CD4-positive, alpha-beta T cell treated with Interleukin-17A for 1 hour (primary cell): ENCODE measurements around the gene TPRN.

Source experiments
- DNase-seq: peaks from one replicate; pipeline ENCODE4 v3.0.0-alpha.2; 2020

The TPRN gene

DNA sequence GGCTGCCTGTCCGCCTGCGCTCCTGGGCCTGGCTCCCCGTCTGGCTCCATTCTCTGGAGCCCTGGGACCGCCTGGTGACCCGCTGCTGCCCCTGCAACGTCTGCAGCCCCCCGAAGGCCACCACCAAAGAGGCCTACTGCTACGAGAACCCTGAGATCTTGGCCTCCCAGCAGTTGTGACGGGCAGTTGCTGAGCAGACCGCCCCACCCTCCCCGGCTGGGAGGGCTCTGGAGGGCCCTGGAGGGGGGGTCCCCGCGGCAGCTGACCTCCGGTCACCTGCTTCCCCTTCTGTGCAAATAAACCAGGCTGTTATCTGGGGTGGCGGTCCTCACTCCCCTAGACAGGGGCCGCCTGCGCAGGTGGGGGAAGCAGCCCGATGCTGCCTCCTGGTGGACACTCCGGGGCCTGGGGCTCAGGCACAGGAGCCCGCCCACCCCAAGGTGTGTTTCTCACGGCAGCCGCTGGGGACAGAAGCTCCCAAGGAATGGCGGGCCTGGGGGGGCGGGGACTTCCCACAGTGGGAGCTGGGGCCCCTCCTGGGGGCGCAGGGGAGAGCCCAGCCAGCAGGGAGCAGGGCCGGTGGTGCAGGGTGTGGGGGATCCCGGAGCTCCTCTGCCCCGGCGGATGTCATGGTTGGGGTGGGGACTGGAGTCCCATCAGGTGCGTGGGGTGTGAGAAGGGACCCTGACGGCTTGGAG lies 35.8 kb upstream of the TPRN start:
- peak; percentile 91 for DNase-seq

DNA sequence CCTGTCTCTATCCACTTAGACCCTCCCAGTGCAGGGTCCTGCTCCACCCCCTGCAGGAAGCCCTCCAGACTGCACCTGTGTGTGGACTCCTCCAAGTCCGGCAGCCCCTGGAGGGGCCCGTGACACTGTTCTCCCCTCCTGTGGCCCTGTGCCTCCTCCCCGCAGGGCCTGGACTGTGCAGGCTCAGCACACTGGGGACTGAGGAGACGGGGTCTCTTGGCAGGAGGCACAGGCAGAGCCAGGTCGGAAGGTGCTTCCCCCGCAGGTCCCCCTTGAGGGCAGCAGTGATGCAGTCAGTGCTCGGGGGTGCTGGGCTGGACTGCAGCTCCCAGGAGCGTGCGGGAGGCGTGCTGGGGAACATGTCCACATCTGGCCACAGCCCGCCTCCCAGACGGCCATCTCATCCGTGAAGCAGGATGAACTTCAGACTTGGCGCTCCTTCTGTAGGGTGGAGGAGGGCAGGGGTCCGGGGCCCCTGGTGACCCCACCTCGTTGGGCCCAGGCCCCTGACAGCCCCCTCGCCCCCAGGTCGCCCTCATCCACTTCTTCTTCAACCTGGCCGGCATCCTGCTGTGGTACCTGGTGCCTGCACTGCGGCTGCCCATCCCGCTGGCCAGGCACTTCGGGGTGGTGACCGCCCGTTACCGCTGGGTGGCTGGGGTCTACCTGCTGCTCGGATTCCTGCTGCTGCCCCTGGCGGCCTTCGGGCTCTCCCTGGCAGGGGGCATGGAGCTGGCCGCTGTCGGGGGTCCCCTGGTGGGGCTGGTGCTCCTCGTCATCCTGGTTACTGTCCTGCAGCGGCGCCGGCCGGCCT lies 35.1 kb upstream of the TPRN start:
- DNase-seq, result no peak

DNA sequence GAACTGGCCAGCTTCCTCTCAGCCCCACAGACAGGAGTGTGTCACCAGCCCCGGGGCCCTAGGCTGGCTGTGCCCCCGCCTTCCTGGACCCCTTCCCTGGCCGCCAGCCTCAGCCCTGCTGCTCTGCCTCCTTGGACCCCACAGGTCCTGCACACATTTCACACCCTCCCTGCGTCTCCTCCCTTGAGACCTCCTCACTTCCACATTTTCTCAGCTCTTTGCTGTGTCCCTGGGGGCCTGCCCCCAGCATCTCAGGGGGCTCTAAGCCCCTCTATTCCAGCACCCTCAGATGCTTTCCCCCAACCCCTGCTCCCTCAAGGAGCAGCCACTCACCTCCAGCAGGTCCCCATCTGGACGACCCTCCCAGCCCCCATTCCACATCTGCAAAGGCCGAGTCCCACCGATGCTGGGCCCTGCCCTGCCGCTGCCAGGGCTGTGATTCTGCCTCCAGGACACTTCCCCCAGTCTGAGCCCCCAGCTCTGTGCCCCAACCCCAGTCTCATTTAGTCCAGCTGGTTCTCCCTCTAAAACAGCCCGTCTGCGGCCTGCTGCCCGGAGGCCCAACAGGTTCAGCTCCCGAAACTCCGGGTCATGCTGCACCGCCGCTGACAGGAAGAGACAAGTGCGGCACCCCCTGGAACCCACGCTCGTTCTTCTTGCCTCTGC lies 34.4 kb upstream of the TPRN start:
- DNase-seq, result no peak

DNA sequence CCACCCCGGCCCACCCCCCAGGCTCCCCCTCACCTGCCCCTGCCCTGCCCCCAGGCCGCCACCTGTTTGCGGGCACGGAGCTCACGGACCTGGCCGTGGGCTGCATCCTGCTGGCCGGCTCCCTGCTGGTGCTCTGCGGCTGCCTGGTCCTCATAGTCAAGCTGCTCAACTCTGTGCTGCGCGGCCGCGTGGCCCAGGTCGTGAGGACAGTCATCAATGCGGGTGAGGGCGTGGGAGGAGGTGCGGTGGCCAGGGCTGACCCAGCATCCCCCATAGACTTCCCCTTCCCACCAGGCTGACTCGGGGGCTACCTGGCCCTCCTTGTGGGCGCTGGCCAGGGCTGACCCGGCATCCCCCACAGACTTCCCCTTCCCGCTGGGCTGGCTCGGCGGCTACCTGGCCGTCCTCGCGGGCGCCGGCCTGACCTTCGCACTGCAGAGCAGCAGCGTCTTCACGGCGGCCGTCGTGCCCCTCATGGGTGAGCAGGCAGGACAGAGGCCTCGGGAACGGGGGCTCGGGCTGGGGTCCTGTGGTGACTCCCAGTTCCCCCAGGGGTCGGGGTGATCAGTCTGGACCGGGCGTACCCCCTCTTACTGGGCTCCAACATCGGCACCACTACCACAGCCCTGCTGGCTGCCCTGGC lies 33.6 kb upstream of the TPRN start:
- no peak for DNase-seq

DNA sequence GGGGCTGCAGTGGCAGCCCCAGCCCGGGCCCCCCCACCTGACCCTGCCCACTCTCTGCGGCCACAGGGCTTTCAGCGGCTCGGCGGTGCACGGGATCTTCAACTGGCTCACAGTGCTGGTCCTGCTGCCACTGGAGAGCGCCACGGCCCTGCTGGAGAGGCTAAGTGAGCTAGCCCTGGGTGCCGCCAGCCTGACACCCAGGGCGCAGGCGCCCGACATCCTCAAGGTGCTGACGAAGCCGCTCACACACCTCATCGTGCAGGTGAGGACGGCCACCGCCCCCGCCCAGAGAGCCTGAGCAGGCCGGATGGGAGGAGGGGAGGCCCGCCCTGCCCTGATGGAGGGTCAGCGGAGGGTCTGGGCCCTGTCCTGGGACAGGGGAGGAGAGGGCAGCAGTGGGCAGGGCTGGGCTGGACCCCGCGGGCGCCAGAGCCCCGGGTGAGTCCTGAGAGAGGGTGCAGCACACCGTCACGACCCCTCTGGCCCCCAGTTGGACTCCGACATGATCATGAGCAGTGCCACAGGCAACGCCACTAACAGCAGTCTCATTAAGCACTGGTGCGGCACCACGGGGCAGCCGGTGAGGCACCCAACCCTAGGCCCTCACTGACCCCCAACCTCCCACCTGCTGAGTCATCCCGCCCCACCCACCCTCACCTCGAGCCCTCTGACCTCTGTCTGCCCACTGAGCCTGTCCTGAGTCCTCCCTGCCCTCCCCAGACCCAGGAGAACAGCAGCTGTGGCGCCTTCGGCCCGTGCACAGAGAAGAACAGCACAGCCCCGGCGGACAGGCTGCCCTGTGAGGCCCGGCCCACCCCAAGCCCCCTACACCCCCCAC lies 32.8 kb upstream of the TPRN start:
- DNase-seq, result no peak

DNA sequence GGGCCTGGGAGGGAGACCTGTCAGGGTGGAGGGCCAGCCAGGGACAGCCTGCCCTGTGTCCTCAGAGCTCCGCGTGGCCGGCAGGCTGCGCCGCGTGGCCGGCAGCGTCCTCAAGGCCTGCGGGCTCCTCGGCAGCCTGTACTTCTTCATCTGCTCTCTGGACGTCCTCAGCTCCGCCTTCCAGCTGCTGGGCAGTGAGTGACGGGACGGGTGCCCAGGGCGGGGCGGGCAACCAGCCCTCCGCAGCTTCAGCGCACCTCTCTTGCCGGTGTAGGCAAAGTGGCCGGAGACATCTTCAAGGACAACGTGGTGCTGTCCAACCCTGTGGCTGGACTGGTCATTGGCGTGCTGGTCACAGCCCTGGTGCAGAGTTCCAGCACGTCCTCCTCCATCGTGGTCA lies 32.0 kb upstream of the TPRN start:
- DNase-seq, result no peak

DNA sequence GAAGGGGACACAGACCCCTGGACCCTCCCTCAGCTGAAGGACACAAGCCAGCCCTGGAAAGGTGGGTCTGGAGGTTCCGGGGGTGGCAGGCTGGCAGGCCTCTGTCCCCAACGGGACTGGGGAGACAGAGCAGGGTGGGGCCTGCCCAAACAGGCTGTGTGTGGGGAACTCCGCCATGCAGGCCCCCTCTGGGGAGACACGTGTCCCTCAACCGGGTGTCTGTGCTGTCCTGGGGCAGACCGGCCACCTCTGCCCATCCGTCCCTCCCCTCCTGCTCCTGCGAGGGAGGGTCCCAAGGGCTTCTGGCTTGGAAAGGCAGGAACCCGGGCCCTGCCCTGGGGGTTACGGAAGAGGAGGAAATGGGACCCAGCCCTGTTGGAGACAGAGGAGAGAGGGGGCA lies 31.6 kb upstream of the TPRN start:
- no peak for DNase-seq

DNA sequence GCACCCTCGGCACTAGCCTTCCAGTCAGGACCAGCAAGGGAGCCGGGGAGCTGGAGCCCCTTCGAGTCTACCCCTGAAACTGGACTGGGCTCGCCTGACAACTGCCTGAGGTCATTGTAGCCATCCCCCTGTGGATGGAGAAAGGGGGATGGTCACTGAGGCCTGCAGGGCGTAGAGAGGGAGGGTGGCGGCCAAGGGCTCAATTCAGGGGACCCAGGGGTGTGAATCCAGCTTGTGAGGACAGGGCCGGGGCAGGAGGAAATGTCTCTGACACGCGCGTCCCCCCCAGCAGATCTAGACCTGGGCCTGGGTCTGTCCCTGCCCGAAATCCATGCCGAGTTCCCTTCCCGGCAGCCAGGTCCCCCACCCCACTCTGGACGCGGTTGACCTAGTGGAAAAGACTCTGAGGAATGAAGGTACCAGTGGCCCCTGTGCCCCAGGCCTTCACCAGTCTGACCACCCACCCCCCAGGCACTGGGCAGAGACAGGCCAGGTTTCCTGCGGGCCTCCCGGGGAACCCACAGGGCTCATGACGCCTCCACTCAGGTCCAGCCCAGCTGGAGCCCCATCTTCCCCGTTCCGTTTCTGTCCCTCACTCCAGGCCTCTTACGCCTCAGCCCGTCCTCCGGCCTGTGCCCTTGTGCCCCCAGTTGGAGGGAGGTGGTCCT lies 31.0 kb upstream of the TPRN start:
- DNase-seq, result no peak

DNA sequence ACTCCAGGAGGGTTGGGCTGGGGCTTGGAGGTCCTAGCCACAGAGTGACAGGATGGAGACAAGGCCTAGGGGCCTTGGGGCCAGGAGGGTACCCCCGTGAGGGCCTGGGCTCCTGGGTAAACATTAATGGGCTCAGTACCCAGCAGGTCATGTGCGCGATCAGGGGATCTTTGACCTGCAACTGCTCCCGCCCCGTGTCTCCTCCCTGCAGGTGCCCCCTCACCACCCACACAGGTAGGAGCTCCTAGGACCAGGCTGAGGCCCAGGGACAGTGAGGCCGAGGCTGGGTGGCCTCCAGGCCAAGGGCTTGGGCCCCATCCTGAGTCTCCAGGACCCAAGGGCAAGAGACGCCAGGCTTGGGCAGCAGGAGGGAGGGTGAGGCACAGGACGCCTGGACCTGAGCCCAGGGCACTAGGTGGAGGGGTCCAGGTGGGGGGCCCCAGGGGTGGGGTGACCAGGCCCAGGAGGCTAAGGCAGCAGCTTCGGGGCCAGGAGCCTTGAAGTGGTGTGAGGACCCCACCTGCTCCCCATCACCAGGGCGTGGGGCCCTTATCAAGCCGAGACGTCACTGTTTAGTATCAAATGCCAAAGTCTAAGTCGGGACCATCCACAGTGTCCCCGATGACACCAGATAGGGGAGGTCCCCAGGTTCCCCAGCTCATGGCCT lies 30.3 kb upstream of the TPRN start, which contains the start of gene SLC34A3:
TSS of gene SLC34A3 (plus strand) at position 197 of the 667 bp plus-strand sequence. CDS start 802 bp downstream, outside the sequence.
- DNase-seq, result no peak

DNA sequence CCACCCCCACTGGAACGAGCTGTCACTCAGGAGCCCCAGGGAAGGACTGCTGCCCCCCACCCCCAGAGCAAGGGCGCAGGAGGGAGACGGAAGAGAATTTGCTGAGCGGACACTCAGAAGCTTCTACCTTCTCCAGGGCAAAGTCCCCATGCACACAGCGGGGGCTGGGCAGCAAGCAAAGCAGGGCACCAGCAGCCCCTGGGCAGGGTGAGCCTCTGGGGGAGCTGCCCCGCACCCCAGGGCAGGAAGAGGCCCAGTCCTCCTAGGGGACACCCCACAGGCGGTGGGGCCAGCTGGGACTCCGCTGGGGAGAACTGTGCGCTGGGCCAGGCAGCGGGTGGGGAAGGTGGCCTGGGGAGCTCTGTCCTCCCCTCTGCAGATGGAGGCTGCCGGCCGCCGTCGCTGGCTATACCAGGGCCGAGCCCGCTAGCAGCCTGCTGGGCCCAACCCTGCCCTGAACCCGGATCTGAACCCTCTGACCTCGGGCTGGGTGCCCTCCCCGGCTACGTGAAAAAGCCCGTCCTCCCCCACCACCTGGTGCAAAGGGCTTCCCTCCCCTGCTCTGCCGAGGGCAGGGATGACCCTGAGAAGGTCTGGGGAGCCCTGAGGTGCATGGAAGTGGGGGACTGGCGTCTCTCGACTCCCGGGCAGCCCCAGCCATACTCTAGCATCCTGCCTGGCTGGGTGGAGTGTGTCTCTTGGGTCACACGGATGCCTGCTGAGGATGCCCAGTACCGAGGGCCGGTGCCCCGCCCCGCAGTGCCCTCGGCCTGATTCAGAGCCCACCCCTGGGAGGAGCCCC lies 29.6 kb upstream of the TPRN start:
- DNase-seq, result no peak

DNA sequence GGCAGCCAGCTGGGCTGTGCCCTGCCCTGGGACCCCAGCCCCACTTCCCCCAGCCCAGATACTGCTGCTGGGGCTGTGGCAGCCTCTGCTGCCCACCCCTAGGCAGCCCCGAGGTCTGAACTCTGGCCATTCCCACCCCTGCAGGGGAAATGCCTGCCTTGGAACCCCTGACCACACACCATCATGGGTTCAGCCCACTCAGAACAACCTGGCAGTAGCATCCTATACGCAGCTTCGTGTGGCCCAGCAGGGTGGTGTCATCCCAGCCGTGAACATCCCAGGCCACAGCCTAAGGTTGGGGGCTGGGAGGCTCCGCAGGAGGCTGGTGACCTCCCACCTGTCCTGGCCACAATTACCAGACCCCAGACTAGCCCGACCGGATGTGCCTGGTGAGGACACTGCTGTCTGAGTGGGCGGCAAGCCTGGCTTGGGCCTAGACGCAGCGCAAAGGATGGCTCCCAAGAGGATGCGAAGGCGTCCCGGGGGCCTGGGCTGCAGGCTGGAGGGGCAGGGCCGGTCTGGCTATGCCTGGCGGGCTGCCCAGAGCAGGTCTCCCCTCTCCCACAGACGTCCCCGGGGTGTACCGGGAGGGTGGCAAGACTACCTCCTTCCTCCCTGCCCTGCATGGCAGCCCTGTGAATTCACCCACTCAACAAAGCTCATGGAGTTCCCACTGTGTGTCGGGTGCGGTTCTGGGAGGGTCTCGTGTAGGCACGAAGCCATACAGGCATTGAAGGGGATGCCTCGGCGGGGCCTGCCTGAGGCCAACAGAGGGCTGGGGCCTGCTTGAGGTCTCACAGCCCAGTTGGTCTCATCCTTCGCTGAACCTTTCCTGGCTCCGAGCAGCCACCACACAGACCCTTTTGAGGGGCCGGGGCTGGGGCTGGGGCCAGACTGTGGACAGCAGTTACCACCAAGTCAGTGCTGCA lies 28.7 kb upstream of the TPRN start:
- DNase-seq, result no peak

DNA sequence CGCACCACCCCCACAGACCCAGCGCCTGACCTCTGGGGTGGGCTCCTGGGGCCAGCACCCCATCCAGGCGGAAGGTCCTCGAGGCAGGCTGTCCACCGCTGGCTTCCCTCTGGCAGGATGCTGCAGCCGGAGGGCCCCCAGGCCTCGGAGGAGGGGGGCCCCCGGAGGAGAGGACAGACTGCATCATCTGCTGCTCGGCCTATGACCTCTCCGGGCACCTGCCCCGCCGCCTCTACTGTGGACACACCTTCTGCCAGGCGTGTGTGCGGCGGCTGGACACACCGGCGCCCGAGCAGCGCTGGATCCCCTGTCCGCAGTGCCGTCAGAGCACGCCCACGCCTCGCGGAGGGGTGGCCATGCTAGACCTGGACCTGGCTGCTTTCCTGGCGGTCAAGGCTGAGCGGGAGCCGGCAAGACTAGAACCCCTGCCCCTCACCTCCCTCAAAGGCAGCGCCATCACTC lies 28.0 kb upstream of the TPRN start:
- no peak for DNase-seq

DNA sequence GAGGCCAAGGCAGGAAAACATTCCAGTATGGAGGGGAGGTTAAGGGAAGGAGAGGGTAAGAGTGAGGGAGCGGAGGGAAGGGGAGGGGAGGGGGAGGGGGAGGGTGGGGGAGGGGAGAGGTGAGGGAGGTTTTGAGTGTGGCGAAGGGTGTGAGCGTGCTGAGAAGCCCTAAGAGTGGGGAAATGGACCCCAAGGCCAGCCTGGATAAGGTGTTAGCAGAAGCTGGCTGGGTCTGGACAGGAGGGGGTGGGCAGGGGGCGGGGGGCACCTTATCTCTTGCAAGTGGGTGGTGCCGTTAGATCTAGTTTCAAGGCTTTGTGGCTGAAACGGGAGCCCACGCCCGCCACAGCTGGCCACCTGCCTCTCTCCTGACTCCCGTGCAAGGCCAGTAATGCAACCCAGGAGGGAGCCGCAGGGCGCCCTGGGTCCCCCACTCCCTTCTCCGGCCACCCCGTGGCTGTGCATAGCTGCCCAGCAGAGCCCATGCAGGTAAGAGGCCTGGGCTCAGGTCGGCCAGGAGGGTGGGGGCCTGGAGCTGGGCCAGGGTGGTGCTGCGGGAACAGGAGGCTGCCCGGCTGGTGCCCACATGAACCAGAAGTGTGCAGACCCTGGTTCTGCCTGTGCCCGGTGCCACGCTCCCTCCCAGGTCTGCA lies 27.4 kb upstream of the TPRN start:
- no peak for DNase-seq

DNA sequence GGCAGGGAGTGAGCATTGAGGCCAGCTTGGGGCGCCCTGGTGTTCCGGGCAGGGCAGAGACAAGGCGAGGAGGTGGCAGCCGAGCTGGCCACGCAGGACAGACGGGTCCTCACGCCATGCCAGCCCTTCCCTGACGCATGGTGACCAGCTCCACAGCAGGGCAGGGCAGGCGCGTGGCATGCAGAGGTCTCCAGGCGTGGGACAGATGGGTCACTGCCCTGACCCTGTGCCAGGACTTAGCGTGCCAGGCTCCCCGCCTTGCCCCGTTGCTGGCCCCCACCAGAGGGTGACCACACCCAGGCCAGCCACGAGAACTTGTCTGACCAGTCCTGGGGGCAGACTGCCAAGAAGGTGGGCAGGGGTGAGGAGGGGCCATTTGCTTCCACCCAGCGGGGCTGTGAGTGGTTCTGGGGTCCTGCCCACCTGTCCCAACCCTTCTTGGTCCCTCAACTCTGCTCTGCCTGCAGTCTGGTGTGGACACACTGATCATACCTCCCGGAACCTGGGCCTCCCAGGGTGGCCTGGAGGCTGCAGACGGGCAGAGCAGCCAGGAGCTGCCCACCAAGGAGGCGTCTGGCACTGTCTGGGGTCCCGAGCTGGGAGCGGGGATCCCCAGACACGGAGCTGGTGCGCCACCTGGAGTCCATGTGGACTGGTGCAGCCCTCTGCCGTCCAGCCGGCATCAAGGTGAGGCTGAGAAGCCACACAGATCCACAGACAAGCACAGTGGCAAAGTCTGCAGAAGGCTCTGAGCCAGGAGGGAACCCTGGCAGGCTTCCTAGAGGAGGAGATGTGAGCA lies 26.7 kb upstream of the TPRN start, which contains the start of gene RNF224:
TSS of gene RNF224 (plus strand) at position 449 of the 799 bp plus-strand sequence. CDS start 834 bp downstream, outside the sequence.
- peak; percentile 85 for DNase-seq

DNA sequence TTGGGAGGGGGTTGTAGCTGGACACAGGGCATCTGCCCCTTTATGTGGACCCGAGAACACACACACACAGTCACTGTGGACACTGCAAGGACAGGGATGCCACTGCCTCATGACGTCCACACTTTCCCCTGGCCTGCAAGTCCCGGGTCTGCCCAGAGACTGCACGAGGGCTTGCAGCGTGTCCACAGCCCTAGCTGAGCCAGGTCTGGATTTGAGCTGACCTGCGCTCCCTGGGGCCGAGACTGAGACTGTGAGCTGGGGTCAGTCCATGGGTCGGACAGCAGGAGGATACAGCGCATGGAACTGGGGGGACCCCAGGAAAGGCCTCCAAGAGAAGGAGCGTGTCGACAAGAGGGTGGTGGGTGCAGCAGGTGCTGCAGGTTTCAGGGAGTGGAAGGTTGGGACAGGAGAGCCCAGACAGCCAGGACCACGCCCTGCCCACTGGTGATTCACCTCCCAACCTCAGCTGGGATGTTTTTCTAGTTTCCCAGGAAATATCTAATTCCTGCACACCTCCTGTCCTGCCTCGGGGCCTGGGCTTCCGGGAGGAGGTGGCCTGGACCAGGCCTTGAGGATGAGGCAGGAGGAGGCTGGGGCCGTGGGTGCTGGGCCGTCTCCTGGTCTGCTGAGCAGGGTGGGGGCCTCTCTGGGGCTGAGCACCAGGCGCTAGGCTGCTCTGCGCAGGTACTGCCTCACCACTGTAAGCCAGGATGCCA lies 26.0 kb upstream of the TPRN start:
- DNase-seq, result no peak

DNA sequence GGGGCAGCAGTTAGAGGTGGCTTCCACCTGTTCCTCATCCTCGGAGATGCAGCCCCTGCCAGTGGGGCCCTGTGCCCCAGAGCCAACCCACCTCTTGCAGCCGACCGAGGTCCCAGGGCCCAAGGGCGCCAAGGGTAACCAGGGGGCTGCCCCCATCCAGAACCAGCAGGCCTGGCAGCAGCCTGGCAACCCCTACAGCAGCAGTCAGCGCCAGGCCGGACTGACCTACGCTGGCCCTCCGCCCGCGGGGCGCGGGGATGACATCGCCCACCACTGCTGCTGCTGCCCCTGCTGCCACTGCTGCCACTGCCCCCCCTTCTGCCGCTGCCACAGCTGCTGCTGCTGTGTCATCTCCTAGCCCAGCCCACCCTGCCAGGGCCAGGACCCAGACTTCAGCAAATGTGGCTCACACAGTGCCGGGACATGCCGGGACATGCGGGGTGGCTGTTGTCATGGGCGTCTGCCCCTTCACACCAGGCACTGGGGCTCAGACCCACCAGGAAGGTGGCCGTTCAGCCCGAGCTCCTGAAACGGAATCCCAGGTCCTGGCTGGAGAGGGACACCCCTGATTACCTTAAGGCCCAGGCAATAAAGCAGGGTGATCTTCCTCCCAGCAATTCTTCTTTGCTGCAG lies 25.3 kb upstream of the TPRN start:
- no peak for DNase-seq
